HG02840 (cell line): ENCODE measurements around the gene SLC12A7.

Experiments used
- ATAC-seq: cut with Tn5 transposase; IDR thresholded peaks from one replicate; pipeline ENCODE4 v1.9.1; 2021; ENCODE audit warnings: mild to moderate bottlenecking, moderate library complexity, moderate number of reproducible peaks; ENCODE audit not compliant: unreplicated experiment, low FRiP score

Gene SLC12A7

DNA sequence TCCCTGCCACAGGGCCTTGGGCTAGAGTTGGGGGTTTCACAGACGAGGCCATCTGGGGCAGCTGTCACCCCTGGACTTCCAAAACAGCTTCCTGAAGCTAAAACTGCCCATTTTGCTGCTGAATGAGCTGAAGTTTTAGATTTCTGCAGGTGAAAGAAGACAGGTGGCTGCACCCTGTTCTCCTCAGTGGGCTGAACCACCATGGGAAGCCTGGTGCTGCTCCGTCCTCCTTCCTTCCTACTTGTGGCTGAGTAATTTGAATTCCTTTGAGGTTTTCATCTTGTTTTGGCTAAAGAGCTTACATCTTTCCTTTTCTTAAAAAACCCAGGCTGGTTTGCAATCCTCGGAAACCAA, 97.9 kb downstream of the SLC12A7 start:
- no peak for ATAC-seq

DNA sequence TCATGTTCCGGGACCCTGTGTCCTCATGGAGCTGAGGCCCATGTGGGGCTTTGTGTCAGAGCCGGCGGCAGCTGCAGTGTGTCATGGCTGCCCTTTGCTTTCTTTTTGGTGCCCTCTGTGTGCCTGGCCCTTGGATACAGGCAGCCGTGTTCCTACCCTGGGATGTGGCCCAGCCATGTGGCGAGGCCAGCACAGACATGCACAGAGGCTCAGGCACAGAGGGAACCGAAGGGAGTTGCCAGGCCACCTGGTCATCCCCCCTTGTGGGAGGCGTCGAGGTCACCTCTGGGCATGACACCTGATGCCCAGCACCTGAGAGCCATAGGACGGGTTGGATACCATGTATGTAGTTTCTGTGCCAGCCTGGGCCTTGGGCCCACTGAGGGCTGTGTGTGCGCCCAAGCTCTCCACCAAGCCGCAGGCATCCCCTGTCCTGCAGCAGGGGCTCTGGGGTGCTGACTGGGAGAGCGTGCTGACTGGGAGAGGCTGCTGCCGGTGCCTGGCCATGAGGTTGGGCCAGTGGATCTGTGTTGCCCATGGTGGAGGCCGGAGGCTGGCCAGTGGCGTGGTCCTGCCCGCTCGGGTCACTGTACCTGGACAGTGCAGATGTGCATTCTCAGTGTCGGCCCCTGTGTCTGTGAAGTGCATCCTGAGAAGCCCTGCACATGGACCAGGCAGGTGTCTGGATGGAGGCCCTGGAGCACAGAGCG, 98.5 kb downstream of the SLC12A7 start:
- ATAC-seq: no peak

DNA sequence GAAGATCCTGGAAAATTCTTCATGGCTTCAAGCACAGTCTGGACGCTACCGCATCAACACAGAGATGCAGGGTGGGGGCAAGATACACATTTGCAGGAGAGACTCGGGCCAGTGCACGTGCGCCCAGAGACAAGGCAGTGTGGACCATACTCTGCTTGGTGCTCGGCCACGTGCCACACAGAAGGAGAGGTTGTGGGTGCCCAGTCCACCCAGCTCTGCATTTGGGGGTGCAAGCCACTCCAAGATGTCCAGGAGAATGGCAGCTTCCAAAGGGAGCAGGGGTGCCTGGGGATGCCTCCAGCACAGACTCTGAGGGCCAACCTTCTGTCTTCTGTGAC, 99.0 kb downstream of the SLC12A7 start:
- no peak for ATAC-seq

DNA sequence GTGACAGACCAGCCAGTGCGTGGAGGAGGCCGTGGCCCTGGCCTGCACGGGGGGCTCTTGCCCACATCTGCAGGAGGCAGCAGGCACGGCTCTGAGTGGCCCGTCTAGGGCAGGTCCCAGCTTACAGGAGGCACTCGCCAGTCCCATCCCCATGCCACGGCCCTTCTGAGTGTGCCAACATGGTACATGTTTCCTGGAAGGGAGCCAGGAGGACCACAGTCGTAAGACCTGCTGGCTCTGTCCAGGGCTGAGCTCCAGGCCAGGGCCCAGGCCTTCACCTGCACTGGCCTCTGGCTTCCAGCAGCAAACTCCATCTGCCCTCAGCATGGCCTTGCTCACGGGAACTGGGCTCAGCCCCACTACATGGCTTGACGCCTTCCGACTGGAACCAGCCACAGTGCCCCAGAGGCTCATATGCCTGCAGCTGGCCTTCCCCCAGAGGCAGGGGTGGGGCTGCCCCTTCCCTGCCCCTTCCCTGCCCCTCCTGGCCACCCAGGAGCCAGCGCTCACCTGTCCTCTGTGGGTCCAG, 99.5 kb downstream of the SLC12A7 start:
- ATAC-seq: no peak

DNA sequence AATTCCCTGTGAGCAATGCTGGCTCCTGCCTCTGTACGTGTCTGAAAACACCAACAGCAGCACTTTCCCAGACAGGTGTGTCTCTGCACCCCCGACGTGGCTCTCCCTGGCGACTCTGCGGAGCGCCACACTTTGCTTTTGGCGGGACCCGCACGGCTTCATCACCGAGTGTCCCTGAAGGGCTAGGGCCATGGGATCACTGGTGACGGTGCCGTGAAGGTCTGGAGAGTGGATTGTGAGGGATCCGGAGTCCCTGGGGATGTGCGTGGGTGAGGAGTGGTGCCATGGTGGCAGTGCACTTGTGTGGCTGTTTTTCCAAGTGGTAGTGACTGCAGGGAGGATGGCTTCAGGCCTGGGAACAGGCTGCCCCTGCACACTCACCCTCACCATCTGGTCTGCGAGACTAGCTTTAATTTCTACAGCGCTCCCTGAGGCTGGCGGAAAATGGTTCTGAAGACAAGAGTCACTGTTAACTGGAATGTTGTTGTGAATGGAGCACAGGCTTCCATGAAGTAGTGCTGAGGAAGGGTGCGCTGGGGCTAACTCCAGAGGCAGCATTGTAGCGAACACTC, 100.0 kb downstream of the SLC12A7 start:
- no peak for ATAC-seq

DNA sequence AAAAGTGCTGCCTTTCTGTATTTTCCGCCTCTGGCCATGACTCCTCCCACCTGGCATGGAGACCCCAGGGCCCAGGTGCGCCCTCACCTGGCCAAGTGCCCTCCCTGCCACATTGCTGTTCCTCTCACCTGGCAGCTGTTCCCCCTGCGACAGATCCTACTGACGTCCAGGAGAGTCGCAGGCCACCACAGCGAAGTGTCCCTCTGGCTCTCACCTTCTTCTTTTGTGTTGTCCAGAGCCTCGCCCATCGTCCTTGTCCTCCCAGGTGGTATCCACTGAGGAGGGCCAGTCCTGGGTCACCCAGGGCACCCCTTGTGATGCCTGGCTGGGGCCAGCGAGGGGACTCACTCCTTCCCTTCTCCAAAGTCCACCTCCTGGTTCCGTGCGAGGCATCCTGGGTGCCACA, 100.6 kb downstream of the SLC12A7 start:
- no peak for ATAC-seq

DNA sequence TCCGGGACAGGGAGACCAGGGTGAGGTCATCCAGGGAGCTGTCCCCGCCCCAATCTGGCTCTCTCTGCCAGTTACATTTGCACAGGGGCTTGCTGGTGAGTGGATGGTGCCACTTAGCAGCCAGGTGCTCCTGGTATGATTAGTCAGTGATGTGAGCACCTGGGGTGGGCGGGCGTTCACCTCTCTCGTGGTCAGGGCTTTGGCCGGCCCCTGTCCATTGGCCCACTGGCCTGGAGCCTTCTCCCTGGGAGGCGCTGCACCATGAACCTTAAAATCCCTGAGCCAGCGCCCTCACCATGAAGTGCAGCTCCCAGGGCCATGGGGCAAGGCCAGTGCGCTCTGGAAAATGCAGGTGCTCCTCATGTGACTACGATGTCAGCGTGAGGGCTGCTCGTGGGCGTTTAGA, 101.2 kb downstream of the SLC12A7 start:
- no peak for ATAC-seq

DNA sequence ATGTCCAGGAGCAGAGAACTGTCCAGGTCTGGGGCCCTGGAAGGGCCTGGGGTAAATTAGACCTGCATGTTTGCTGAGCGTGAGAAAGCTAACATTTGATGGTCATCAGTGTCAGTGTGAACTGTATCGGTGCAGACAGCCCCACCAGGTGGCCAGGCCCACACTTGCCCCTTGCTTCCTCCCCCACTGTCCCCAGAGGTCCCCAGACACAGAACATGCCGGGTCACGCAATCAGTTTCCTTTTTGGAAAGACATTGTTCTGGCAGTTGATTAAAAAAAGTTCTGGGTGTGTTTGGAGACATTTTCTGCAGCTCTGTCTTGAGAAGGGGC, 101.7 kb downstream of the SLC12A7 start:
- ATAC-seq: no peak

DNA sequence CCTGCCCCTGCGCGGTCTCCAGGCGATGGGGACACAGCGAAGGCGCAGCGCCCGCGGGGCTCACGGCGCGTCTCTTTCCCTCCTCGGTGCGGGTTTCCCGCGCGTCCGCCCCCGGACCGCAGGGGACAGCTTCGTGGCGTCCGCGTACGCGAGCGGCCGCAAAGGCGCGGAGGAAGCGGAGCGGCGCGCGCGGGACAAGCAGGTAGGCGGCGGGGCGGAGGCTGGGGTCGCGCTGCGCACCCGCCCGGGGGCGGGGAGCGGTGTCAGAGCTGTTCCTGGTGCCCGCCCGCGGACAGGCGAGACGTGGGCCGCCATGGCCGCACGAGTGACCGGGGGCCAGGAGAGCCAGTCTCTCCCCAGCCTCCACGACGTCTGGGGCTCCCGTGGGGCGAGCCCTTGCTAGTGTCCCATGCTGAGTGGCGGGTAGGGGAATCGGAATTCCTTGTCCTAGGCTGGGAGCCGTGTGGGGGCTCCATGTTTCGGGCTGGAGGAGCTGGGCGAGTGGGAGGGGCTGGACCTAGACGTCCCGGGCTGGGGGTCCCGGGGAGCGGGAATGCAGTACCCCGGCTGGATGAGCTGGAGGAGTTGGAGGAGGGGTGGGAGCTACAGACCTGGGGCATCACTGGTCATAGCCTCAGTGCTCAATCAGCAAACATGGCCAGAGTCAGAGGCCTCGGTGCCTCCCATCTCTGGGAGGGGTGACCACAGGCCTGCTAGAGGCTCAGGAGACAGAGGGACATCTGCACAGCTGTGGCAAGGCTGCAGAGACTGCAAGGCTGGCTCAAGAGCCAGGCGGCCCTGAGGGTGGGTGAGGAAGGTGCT, 102.3 kb downstream of the SLC12A7 start:
- ATAC-seq: no peak

DNA sequence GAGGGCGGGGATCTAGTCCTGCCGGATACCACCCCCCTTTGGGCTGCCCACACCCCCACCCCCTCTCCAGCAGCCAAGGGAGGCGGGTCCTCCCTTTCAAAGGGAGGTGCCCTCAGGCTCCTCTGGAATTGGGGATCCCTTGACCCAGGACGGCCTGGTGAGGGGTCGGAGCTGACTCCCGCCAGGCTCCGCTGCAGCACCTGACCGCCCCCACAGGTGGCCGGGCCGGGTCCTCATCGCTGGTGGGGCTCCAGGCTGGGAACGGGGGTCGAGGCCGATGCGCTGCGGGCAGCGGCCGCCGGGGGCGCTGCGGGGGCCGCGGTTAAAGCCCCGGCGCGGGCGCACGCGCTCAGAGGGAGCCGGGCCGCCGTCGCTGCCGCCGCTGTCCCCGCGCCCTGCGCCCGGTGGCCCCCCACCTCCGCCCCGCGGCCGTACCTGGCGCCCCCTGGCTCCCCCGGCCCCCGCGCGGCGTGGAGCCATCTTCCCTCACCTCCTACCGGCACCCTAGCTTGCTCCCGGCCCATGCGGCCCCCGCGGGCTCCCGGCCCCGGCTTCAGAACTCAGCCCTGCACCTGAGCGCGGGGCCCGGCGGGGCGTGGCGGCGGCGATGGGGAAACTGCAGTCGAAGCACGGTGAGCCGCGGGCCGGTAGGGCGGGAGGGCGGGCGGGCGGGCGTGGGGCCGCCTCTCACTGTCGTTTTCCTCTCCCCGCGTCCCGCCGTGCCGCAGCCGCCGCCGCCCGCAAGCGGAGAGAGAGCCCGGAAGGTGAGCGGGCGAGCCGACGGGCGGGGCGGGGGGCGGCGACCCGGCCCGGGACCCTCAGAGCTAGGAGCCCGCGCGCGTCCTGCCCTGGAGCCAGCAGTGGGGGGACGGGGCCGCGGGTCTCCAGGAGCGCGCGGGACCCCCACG, 103.2 kb downstream of the SLC12A7 start, which contains the start of gene NKD2:
Gene NKD2, plus strand, starts transcription at position 352 of the 908 bp plus-strand sequence. Its CDS starts 256 bp downstream, at position 608.
- no peak for ATAC-seq

DNA sequence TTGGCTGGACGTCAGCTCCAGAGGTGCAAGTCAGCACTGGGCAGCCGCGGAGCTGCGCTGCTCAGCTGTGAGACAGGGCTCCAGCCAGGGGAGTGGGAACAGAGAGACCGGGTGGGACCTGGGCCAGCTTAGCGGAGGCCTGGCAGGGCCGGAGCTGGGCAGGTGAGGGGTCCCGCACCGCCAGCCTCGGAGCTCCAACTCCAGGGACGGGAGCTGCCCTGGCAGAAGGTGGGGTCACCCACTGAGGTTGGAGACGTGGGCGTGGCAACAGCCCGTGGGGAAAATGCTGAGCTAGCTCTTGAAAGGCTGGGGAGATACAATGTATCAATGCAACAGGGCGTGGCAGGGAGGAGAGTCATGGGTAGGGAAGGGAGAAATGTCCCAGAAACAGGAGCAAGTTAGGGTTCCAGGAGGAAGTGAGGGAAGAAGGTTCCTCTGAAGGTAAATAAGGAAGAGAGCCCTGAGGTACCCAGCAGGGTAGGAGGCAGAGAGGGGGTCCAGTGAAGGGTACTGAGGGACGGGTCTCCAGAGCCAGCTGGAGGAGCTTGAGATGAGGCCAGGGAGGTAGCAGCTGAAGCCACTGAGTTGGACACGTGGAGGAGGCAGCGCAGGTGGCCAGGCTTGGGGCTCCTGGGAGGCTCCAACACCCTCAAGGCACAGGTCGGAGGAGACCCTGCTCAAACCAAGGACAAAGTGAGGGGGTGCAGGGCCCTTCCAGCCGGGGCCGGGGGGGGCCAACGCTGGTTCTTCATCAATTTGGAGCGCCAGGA, 104.0 kb downstream of the SLC12A7 start:
- no peak for ATAC-seq

DNA sequence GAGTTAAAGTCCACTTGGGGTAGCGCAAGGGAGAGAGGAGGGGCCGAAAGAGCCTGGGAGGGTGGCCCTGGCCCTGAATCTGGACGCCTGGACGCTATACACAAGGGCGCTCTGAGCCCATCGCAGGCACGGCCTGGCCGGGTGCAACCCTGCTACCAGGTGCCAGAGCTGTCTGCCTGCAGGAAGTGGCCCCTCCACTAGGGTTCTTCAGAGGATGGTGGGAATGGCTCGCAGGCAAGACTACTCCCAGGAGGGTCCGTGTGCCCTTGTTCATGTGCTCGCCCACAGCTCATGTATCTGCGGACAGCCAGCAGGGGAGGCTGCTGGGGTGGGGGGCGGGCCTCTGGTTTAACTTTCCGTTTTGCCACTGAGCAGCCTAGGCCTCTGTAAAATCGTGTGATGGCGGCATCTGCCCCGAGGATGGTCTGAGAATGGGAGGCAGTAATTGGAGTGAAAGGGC, 104.6 kb downstream of the SLC12A7 start:
- no peak for ATAC-seq

DNA sequence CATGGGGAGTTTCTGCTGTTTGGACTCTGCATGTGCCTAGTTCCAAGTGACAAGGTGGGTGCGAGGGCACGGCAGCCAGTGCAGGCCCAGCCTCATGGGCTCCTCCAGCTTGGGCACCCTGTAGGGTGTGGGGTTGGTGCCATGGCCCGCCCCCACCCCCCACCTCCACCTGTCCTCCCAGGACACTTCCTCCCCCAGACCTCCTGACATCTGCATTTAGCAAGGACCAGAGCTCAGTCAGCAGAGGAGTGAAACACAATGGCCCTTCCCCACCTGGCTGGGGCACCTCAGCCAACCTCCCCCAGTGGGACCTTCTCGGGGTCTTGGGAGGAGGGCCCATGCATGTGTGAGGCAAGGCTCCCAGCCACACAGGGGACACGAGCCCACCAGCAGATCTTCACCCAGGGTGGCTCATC, 105.2 kb downstream of the SLC12A7 start:
- no peak for ATAC-seq

DNA sequence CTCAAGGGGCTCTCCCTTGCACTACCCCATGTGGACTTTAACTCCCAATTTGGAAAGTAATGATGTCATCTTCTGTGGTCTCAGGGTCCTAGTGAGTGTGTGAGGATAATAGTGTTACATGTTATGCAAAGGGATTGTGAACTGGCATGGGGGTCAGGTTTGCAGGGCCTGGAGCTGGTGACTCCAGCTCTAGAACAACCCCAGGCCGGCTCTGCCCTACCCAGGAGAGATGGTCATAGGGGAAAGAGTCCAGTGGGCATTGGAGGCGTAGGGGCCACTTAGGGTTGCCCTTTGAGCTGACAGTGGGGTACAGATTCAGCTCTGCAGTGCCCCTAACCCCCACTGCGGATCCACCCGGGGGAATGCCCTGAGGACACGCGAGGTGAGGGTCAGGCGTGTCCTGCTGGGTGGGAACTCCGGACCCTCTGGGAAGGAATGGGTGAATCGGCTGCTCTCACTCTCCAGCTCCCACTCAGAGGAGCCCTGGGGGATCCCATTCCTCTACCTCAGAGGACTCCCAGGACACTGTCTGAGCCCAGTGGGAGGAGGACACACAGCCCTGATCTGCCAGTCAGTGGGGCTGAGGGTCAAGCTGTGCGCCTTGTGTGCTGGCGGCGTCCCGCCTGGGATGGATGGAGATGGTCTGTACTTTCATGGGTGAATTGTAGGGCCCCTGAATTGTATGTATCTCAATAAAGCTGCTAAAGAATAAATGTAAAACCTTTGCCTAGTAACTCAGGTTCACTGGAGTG, 105.8 kb downstream of the SLC12A7 start:
- no peak for ATAC-seq

DNA sequence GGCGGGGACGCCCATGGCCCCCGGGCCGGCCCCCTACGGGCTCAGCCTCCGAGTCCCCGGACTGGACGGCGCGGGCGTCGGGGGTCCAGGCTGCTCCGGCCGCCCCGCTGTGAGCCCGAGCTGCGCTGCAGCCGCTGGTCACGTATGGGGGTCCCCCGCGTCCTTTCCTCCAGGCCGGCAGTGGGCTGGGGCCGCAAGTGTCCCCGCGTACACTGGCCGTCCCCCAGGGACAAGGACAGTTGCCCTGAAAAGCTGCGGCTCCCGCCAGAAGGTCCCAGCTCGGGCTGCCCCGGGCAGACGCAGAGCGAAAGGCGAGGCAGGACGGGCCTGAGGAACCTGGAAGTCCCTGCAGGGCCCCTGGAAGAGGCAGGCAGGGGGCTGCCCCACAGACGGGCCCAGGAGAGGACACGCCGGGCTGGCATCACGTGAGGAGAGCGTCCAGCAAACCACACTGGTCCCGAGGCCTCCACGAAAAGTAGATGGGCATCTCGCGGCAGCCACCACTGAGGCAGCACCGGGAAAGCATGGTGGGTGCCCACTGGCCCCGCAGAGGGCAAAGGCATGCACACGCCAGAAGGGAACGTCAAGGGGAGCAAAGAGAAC, 106.5 kb downstream of the SLC12A7 start:
- ATAC-seq: no peak

DNA sequence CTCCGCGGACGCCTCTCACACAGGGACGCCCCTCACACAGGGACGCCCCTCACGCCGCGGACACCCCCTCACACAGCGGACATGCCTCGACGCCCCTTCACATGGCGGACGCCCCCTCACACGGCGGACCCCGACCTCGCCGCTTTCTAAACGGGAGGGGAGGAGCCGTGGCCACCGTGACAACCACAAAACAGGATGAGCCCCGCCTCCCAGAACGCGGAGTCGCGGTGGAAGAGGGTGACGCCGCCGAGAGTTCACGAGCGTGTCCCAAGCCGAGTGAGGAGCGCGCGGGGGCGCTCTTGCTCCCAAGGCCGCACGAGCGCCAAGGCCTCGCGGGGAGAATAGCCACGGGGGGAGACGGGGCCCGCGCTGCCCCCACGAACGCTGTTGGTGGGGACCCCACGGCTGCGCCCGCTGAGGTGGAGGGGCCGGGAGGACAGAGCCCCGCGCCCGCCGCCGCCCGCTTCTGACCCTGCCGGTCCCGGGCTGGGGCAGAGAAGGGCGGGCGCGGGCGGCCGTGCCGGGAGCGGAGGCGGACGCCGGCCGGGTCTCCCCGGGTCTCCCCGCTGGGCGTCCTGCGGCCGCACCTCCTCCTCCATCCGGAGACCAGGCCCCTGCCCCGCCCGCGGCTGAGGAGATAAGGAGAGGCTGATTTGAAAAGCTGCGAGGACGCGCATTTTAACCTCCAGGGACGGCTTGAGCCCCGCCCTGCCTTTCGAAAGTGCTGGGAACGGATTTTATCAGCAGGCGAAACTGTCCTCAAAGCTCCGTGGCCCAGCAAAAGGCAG, 107.2 kb downstream of the SLC12A7 start:
- no peak for ATAC-seq

DNA sequence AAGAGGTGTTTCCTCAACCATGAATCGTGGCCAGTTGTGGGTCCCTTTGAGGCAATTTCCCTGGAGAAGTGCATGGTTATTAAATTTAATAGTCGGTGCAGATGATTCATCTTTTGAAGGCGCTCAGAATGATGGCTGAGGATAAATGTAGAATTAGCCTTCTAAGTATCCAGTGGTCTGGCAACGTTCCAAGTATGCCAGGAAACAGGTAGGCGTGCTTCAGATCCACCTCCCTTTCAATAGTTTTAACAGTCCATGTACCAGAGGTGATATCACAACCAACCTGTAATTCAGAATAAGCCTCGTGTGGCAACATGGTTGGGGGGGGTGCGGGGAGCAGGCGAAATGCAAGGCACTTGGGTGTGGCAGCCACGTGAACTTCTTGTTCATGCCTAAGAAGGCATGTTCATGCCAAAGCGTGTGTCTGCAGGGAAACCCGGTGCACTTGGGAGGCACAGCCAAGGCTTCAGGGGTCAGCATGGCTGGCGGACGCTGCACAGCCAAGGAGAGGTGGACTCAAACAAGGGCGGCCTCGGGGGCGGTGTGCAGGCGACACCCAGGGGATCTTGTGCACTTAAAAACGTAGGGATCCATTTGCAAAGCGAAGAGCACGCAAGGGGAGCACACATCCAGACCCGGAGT, 108.4 kb downstream of the SLC12A7 start:
- ATAC-seq: no peak
